Activated CD8-positive, alpha-beta T cell treated with anti-CD3 and anti-CD28 coated beads for 36 hours (primary cell): ENCODE measurements around the gene MICAL2. TPM values are rescaled to one million over a fixed set of nuclear protein-coding genes. Genes with fewer than 3 reads are reported as not detected.

Source experiments
- ATAC-seq: fragments of 200-7000 bp; cut with Tn5 transposase; one replicate; pipeline ENCODE4 v1.10.0; 2021; ENCODE audit warnings: mild to moderate bottlenecking, moderate library complexity
- CTCF ChIA-PET: fragments of 350-600 bp; sonication (Branson Sonifier 250); formaldehyde crosslinking; loops from one replicate; lab custom pipeline; 2021; ENCODE audit warnings: antibody characterized with exemption; lab: Charles Lee
- POLR2A ChIA-PET: fragments of 350-600 bp; sonication (Branson Sonifier 250); formaldehyde crosslinking; loops from one replicate; lab custom pipeline; 2021; ENCODE audit warnings: antibody characterized with exemption; lab: Charles Lee
- DNase-seq: peaks from one replicate; pipeline ENCODE4 v3.0.0-alpha.2; 2020
- H3K27ac Mint-ChIP-seq: one replicate; pipeline ENCODE4 v1.8.0; 2021; ENCODE audit warnings: mild to moderate bottlenecking, mixed read lengths
- H3K27me3 Mint-ChIP-seq: one replicate; pipeline ENCODE4 v1.8.0; 2021; ENCODE audit warnings: mixed read lengths
- H3K36me3 Mint-ChIP-seq: one replicate; pipeline ENCODE4 v1.8.0; 2021; ENCODE audit warnings: low read depth, mixed read lengths
- H3K4me1 Mint-ChIP-seq: one replicate; pipeline ENCODE4 v1.8.0; 2021; ENCODE audit warnings: low read depth, mixed read lengths
- H3K4me3 Mint-ChIP-seq: one replicate; pipeline ENCODE4 v1.8.0; 2021; ENCODE audit warnings: mild to moderate bottlenecking, moderate library complexity, mixed read lengths
- H3K9me3 Mint-ChIP-seq: one replicate; pipeline ENCODE4 v1.8.0; 2021; ENCODE audit warnings: mixed read lengths
- CTCF ChIP-seq: fragments of 200-600 bp; IDR thresholded peaks from one replicate; pipeline ENCODE4 v1.8.0; 2022; ENCODE audit warnings: antibody characterized with exemption, mild to moderate bottlenecking
- intact Hi-C: fragments of 100-400 bp; cut with micrococcal nuclease; formaldehyde crosslinking; loops from one replicate; pipeline ENCODE4 v1.10.0; 2022
- microRNA-seq: library from miRNA; unstranded; fragments of <30 nt; microRNA quantifications from one replicate; pipeline ENCODE4 v1.2.0, GENCODE V29; 2022; ENCODE audit warnings: borderline microRNAs expressed, borderline replicate concordance
- total RNA-seq, 2 experiments: library from RNA; stranded (reverse); gene quantifications; one replicate each; pipeline ENCODE4 v1.2.3, GENCODE V29; 2021

MICAL2 gene
- total RNA-seq, 2 experiments from 2014 or later, result 99.8 to 105 TPM

- ATAC-seq, result no peak
- Mint-ChIP-seq H3K36me3 (peaks cover 4% of the 10 kb centered on the region), H3K4me3 (no peak overlapping the region), H3K27ac (no peak overlapping the region), H3K9me3 (peaks cover 18% of the 10 kb centered on the region), H3K4me1 (no peaks in the 10 kb centered on the region), H3K27me3 (no peaks in the 10 kb centered on the region)
- ChIA-PET POLR2A (interaction anchor here (0.6 kb wide), 1 partner anchor 1429 kb away, joined by 4 read pairs; no protein-coding TSS in a partner anchor), CTCF (interaction anchor here (1.8 kb wide), 1 partner anchor 23 kb away, joined by 6 read pairs; no protein-coding TSS in a partner anchor)
- no peak for TF ChIP-seq CTCF
- intact Hi-C loops, result no loop called here
- DNase-seq, result no peak
Measured at GRCh38 chr11:12312132-12312531, 201.7 kb downstream of the MICAL2 start.

Small RNAs within 50 kb of the gene (microRNA-seq; reads per million reads assigned to microRNA genes)
- gene MIR6124, result not detected

Other genes starting within 250 kb of the MICAL2 start
- gene DKK3, start 102.0 kb upstream of the MICAL2 start, total RNA-seq, result not detected